ENCODE measurements around the gene ETV1.

The ETV1 gene

DNA sequence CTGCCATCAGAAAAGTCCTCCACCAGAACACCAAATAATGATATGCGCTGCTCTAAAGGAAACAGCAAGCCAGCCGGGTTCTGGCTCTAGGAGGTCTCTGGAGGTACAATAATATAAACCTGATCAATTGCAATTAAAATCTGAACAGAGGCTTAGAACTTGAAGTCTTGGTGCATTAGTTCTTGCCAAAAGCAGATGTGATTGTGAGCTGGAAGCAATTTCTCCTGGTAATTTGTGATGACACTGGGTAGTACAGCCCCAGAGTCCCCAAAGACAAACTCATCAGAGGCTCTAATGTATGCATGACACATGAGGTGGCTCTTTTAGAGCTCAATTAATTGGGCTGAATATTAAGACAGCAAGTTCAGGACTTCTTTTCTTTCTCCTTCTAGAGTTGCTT, 3.3 kb downstream of the ETV1 start:
- no peak for DNase-seq

- no peak for DNase-seq
These were observed 4.4 kb downstream of the ETV1 start for GRCh38 chr7:13984831-13985685.

GRCh38 chr7:13984061-13984460, 5.4 kb downstream of the ETV1 start:
- no peak for DNase-seq

DNA sequence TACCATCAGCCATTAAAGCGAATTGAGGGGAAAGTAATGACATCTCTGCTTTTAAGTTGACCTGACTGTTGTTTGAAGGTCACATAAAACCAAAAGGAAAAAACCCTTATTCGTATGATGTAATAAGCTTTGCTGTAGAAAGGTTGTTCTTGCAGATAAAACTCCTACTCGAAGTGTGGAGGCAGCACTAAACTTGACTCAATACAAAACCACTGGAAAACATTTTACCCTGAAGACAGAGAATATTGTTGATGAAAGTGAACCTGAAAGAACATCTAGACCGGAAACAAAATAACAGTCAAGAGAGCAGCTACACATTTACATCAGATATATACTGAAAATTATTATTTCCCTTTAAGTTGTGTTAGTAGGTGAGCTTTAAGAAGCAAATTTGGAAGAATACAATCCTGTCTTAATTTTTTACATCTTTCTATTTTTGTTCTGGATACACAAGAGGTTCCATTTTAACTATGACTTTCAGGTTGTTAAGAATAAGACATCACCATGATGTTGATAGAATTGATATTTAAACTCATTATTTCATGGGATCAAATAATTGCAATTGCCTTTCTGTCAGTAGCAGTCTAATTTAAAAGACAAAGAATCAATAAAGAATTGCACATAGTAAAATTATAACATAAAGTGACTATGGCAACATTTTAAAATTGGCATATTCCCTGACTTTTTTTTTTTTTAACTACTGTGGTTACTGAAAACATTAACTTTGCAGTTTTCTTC, 6.4 kb downstream of the ETV1 start:
- no peak for DNase-seq

- no peak for DNase-seq
These were observed 8.4 kb downstream of the ETV1 start for GRCh38 chr7:13981070-13981469.

GRCh38 chr7:13980474-13980873, 9.0 kb downstream of the ETV1 start:
- no peak for DNase-seq

GRCh38 chr7:13979671-13980435, 9.6 kb downstream of the ETV1 start:
- DNase-seq, result no peak

- DNase-seq, result no peak
These were observed 12.9 kb downstream of the ETV1 start for GRCh38 chr7:13976594-13976993.

DNA sequence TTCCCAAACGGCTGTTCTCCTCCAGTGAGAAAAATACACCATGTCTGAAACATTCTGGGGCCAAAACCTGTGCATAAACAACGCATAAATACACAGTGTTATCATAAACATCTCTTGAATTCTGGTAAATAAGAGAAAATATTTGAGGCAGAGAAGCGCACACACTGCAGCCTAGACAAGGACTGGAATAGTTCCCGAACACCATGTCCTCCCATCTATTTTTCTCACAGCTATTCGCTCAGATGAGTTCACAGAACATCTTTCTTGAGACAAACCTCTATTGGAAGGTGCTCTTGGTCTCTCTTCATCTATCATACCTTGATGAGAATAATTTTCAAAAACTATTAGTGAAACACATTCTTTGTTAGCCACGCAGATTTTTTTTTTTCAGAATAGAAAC, 24.4 kb downstream of the ETV1 start:
- no peak for DNase-seq

- no peak for DNase-seq
These were observed 25.5 kb downstream of the ETV1 start for GRCh38 chr7:13963925-13964324.

- DNase-seq, result no peak
These were observed 34.0 kb downstream of the ETV1 start for GRCh38 chr7:13955494-13955893.

GRCh38 chr7:13953368-13953767, 36.1 kb downstream of the ETV1 start:
- no peak for DNase-seq

DNA sequence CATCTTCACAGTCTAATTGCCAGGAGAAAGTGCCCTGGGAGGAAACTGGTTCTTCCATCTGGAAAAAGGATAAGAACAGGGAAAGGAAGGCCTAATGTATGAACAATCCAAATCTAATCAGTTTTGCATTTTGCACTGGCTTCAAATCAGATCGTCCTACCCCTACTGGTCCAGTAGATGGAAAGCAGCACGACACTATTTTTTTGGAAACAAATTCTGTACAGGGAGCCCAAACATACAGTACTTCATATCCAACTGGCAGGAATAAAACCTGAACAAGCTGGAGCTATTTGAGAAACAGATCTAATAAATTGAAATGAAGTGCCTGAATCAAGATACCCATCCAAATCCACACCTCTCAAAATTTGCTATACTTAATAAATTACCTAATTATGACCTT, 36.5 kb downstream of the ETV1 start:
- DNase-seq, result no peak

GRCh38 chr7:13949939-13950338, 39.5 kb downstream of the ETV1 start:
- DNase-seq, result no peak

GRCh38 chr7:13949445-13949844, 40.0 kb downstream of the ETV1 start:
- no peak for DNase-seq

GRCh38 chr7:13948019-13948801, 41.3 kb downstream of the ETV1 start:
- DNase-seq, result no peak

DNA sequence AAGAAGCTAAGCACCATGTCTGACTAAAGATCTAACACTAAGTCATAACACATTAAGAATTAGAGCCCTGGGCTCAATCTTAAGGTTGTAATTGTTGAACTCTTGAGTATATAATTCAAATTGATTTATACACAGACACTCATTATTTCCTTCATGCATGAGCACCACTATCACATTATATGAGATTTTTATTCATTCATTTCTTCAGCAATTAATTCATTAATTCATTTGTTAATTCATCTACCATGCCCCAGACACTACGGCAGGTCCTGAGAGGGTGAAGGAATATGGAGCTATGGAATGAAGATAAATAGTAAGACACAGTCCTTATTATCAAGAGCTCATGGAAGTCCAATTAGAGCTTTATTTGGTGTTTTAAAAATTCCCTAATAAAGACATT, 41.9 kb downstream of the ETV1 start:
- DNase-seq, result no peak

- DNase-seq, result no peak
These were observed 43.3 kb downstream of the ETV1 start for GRCh38 chr7:13946181-13946580.

GRCh38 chr7:13945670-13946069, 43.8 kb downstream of the ETV1 start:
- no peak for DNase-seq

GRCh38 chr7:13933536-13933935, 55.9 kb downstream of the ETV1 start:
- no peak for DNase-seq

- no peak for DNase-seq
These were observed 56.4 kb downstream of the ETV1 start for GRCh38 chr7:13933091-13933490.

DNA sequence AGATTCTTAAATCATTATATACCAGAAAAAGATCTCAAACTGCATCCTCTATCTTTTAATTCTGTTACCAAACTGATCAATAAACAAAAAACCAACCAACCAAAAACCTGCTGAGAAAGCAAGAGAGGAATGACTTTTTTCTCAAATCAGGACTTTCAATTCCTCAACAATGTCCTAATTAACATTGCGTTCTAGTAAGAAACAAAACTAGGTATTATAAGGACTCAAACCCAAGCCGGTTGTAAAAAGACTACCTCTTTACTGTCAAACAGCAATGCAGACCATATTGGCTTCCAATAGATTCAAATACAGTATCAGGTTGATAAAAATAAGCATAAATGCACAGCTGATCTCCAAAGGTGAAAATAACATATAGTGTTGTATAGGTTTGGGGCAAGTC, 57.3 kb downstream of the ETV1 start:
- no peak for DNase-seq

DNA sequence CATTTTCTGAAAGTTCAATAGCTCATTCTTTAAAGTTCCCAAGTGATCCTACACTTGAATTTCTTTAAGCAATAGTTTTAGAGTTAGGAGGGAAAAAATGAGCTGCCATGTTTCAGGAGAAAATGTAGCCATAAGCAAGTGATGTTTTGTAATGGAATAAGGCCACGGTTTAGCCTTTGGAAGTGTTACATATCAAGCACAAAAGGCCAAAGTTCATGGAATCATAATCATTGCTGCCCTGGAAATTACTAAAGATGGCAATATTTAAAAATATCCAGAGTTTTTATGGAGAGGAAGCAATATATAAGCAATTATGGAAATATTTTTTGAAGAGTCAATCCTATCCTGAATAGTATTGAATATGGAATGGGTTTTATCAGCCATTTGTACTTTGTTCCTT, 68.4 kb downstream of the ETV1 start:
- no peak for DNase-seq
